GM10248 (cell line): ENCODE measurements around the gene KBTBD13.
"Not testable (repeated sequence)": the region's sequence is repeated elsewhere in the genome, so short reads cannot be mapped to it uniquely, and the experiment has no call there.

Source experiments
- CTCF ChIA-PET: fragments of 300-600 bp; sonication (Branson Sonifier 250); formaldehyde crosslinking; extraction: SDS; loops from one replicate; lab custom pipeline; 2021; ENCODE audit warnings: antibody characterized with exemption; lab: Yijun Ruan, JAX
- POLR2A ChIA-PET: fragments of 350-650 bp; sonication (Branson Sonifier 250); formaldehyde crosslinking; extraction: SDS; loops from one replicate; lab custom pipeline; 2020; ENCODE audit warnings: antibody characterized with exemption; lab: Yijun Ruan, JAX
- DNase-seq: peaks from one replicate; pipeline ENCODE4 v3.0.0; 2012; ENCODE audit errors: extremely low spot score
- TF ChIP-seq, protein P1 (sequence below): IDR thresholded peaks from 2 replicates; pipeline ENCODE4 v1.5.1; 2012; ENCODE audit warnings: mild to moderate bottlenecking, low read depth; ENCODE audit errors: extremely low read depth, missing control alignments, control extremely low read depth

KBTBD13 gene

DNA sequence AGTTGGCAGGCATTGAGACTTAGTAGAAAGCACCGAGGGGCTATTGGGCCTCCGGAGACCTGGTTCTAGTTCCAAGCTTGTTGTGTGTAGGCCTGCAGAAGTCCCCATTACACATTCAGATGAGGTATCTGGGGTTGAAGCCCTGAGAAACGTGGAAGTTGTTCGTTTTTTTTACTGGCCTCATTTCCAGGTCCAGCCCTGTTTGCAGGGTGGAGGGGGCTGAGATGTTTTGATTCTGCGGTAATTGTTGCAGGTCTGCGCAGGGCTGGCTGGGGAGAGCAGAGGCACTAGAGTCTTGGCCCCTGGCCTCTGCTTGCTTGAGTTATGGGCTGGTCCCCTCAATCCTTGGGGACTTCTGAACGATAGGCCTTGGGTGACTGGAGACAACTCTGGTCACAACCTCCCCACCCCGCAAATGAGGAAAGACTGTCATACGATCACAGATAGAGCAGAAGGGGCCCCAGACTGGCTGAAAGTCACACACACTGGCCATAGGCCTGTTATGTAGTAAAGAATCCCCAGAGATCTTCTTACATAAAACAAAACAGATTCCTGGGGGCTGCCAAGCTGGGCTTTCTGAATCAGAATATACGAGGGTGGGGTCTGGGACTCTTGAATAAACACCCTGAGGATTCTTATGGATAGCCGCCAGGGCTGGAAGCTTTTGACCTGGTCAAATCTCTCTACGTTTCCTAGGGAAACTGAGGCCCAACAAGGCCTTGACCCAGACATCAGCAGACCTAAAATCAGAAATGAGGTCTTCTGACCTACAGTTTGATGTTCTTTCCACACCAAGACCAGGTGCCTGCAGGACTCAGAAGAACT, 15.6 kb downstream of the KBTBD13 start:
- TF ChIP-seq, protein P1, sequence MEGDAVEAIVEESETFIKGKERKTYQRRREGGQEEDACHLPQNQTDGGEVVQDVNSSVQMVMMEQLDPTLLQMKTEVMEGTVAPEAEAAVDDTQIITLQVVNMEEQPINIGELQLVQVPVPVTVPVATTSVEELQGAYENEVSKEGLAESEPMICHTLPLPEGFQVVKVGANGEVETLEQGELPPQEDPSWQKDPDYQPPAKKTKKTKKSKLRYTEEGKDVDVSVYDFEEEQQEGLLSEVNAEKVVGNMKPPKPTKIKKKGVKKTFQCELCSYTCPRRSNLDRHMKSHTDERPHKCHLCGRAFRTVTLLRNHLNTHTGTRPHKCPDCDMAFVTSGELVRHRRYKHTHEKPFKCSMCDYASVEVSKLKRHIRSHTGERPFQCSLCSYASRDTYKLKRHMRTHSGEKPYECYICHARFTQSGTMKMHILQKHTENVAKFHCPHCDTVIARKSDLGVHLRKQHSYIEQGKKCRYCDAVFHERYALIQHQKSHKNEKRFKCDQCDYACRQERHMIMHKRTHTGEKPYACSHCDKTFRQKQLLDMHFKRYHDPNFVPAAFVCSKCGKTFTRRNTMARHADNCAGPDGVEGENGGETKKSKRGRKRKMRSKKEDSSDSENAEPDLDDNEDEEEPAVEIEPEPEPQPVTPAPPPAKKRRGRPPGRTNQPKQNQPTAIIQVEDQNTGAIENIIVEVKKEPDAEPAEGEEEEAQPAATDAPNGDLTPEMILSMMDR, result no peak
- DNase-seq, result no peak
- CTCF ChIA-PET, result interaction anchor here (1.0 to 2.1 kb wide), 3 partner anchors 10 to 58 kb away, joined by 3 to 6 read pairs (median 3); no protein-coding TSS in a partner anchor
- POLR2A ChIA-PET, result no interaction called here

DNA sequence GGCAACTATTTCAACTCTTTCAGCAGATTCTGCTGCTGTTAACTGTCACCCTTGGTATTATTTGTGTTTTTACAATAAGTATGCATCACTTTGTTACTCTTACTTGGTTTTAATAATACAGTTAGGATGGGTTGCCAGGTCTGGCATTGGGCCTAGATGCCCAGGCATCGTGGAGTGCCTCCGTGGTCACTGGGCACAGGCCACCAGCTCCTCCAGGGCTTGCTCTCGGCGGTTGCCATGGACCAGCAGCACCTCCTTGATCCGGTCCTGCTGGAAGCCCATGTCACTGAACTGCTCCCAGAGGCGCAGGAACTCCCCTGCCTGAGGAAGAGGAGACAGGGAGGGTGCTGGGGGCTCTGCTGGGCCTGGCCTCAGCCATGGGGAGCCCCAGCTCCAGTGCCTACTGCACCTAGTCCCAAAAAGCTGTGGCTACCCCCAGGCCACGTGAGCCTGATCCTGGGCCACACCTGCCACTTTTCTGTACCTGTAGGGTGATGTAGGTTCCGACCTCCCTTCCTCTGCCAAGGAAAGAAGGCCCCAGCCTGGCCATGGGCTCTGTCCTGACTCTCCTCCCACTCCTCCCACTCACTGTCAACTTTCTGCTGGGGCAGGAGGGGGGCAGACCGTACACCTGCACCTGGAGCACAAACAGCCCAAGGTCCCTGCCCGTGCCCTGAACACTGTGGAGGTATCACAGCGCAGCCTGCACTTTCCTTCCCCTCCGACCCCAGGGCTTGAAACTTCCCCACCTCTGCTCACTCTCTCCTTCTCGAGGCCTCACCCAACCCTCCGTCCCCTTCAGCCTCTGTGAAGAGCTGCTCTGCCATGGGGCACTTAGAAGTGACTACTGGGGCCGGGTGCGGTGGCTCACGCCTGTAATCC, 16.6 kb downstream of the KBTBD13 start:
- no peak for DNase-seq
- POLR2A ChIA-PET, result no interaction called here
- CTCF ChIA-PET, result interaction anchor here (2.1 kb wide), 1 partner anchor 9 kb away, joined by 6 read pairs; no protein-coding TSS in a partner anchor

DNA sequence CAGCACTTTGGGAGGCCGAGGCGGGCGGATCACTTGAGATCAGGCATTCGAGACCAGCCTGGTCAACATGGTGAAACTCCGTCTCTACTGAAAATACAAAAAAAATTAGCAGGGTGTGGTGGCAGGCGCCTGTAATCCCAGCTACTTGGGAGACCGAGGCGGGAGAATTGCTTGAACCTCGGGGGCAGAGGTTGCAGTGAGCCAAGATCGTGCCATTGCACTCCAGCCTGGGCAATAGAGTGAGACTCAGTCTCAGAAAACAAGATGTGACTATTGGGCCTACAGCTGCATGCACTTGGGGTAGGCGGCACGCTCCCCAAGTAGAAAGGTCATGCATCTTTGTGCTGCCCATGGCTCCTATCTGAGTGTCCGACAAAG, 17.2 kb downstream of the KBTBD13 start:
- CTCF ChIA-PET, DNase-seq, POLR2A ChIA-PET: not testable (repeated sequence)

More for the DNA sequence above, 16.6 kb downstream of the KBTBD13 start:
- TF ChIP-seq, protein P1, result no peak

DNA sequence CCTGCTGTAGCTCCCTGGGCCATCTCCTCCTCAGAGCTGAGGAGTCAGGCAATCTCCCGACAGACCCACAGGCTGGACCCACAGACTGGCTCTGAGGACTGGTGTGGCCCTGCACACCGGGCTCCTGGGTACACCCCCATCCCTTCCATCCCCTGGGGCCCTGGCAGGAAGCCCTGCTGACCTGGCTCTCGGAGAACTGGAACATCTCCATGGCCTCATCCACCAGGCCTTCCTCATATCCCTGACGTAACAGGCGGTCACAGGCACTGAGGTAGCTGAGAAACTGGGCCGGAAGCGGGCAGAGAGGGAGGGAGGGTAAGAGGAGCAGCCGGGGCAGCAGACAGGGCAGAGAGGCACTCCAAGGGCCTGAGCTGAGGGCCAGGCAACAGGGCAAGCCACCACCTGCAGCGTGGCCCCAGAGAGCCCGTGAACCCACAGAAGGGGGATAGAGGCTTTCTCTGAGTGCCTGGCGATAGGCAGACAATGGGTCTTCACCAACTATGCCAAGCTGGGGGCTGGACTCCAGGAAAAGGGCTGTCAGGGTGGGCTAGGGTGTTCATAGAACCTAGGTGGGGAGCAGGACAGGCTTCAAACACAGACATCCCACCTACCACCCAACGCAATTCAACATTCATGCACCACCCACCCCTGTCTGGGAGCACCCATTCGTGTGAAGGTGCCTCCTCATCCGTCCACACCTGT, 17.9 kb downstream of the KBTBD13 start:
- CTCF ChIA-PET, result interaction anchor here (1.6 kb wide), 1 partner anchor 41 kb away, joined by 7 read pairs; no protein-coding TSS in a partner anchor
- no peak for DNase-seq
- POLR2A ChIA-PET, result no interaction called here
- TF ChIP-seq, protein P1, result no peak

DNA sequence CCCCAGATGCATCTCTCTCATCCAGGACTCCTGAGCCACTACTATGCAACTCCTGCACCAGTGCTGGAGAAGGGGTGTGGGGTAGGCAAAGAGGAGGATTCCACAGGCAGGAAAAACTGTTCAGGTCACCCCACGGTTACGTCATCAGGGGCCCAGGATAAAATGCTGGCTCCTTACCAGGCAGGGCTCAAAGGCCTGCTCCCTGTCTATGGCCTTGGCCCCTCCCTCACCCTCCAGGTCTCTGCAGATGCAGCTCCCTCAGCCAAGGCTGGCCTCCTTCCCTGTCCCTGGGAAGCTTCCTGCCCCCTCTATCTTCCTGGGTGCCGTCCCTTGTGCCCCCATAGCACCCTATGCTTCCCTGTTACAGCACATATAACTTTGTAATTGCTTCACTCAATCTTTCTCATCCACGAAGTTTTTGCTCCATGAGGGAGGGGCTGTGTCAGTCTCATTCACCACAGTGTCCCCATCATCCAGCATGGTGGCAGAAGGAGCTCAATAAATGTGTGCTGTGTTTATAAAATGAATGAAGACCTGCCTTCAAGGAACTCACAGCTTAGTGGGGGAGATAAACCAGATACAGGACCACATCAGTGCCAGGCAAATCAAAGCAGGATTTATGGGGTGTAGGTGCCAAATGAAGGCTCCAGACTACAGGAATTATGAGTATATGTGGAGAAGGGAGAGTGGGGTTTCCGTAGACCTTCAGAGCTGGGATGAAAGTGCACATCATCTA, 18.6 kb downstream of the KBTBD13 start:
- CTCF ChIA-PET, result interaction anchor here (1.4 to 1.6 kb wide), 2 partner anchors 9 to 42 kb away, joined by 5 to 7 read pairs; no protein-coding TSS in a partner anchor
- no peak for DNase-seq
- POLR2A ChIA-PET, result no interaction called here
- TF ChIP-seq, protein P1, result no peak

DNA sequence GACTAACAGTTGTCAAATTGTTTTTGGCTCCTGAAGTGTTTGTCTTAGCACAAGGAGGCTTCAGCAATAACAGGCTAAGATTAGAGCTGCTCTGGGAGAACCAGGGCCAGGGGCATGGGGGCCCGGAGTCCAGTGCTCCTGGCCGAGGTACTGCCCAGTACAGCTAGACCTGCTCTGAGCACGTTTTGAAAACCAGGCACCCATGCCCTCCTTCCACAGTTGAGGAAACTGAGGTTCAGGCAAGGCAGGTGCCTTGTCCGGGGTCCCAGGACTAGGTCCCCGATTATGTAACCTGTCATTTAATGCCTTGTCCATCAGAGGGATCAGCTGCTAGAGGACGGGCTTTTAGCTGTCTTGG, 19.2 kb downstream of the KBTBD13 start:
- TF ChIP-seq, protein P1, result no peak
- CTCF ChIA-PET, result interaction anchor here (1.4 to 1.6 kb wide), 2 partner anchors 9 to 43 kb away, joined by 5 to 7 read pairs; no protein-coding TSS in a partner anchor
- POLR2A ChIA-PET, result no interaction called here
- no peak for DNase-seq
